CD4-positive, alpha-beta T cell treated with Interleukin-6 for 4 hours (primary cell): ENCODE measurements around the gene GNG7.
A peak's percentile ranks its signal among the peaks of the same experiment; 100 is the strongest.

Experiments
- DNase-seq: peaks from one replicate; pipeline ENCODE4 v3.0.0-alpha.2; 2020; ENCODE audit warnings: mixed read lengths

The GNG7 gene

GRCh38 chr19:2702170-2703076 is at the start of gene GNG7:
Gene GNG7, minus strand, starts transcription at chr19:2702694. Its CDS starts 182,006 bp downstream, at chr19:2520688.
- peak; percentile 98 for DNase-seq

- DNase-seq = no peak
These were observed 48.9 kb upstream of the GNG7 start for GRCh38 chr19:2751438-2751830.

GRCh38 chr19:2750808-2751437 is 48.4 kb upstream of the GNG7 start:
- no peak for DNase-seq

- no peak for DNase-seq
These were observed 44.9 kb upstream of the GNG7 start for GRCh38 chr19:2747349-2747748.

- no peak for DNase-seq
These were observed 41.6 kb upstream of the GNG7 start for GRCh38 chr19:2744113-2744512.

- no peak for DNase-seq
These were observed 40.6 kb upstream of the GNG7 start for GRCh38 chr19:2743099-2743498.

GRCh38 chr19:2740314-2740656 is 37.8 kb upstream of the GNG7 start:
- DNase-seq = no peak

GRCh38 chr19:2739602-2740313 is 37.3 kb upstream of the GNG7 start, which contains the start of gene SLC39A3:
Gene SLC39A3, minus strand, starts transcription at chr19:2740017. Its CDS starts 2,760 bp downstream, at chr19:2737257.
- DNase-seq = peak; percentile 98

GRCh38 chr19:2736550-2737190 is 34.2 kb upstream of the GNG7 start:
- DNase-seq = no peak

GRCh38 chr19:2735374-2735773 is 32.9 kb upstream of the GNG7 start:
- DNase-seq = no peak

- no peak for DNase-seq
These were observed 32.2 kb upstream of the GNG7 start for GRCh38 chr19:2734589-2735288.

- DNase-seq = no peak
These were observed 31.6 kb upstream of the GNG7 start for GRCh38 chr19:2733930-2734588.

GRCh38 chr19:2732883-2733282 is 30.4 kb upstream of the GNG7 start:
- DNase-seq = no peak

- no peak for DNase-seq
These were observed 29.7 kb upstream of the GNG7 start for GRCh38 chr19:2732157-2732725.

GRCh38 chr19:2731181-2731995 is 28.9 kb upstream of the GNG7 start:
- DNase-seq = no peak

GRCh38 chr19:2729943-2730818 is 27.7 kb upstream of the GNG7 start:
- no peak for DNase-seq

- no peak for DNase-seq
These were observed 26.4 kb upstream of the GNG7 start for GRCh38 chr19:2728783-2729387.

- DNase-seq = no peak
These were observed 25.1 kb upstream of the GNG7 start for GRCh38 chr19:2727640-2727944.

GRCh38 chr19:2726904-2727639 is 24.6 kb upstream of the GNG7 start:
- no peak for DNase-seq
